Mucosa of descending colon (tissue), 3 donors: ENCODE measurements around the gene ADNP. TPM values are rescaled to one million over a fixed set of nuclear protein-coding genes. Genes with fewer than 3 reads are reported as not detected.

Experiments
- ATAC-seq: fragments of 200-7000 bp; cut with Tn5 transposase; one replicate; pipeline ENCODE4 v1.9.1; 2020; ENCODE audit warnings: mild to moderate bottlenecking, moderate library complexity
- DNase-seq, 3 donors: peaks; one replicate each; pipeline ENCODE4 v3.0.0-alpha.2; 2020
- H3K36me3 ChIP-seq: fragments of 200-600 bp; one replicate; pipeline ENCODE4 v1.8.0; 2021; ENCODE audit warnings: low read depth, mild to moderate bottlenecking
- H3K4me1 ChIP-seq: fragments of 200-600 bp; one replicate; pipeline ENCODE4 v1.8.0; 2021; ENCODE audit warnings: low read depth, mild to moderate bottlenecking
- H3K4me3 ChIP-seq: fragments of 200-600 bp; one replicate; pipeline ENCODE4 v1.8.0; 2021; ENCODE audit warnings: mild to moderate bottlenecking
- H3K9me3 ChIP-seq: fragments of 200-600 bp; one replicate; pipeline ENCODE4 v1.8.0; 2021; ENCODE audit warnings: mild to moderate bottlenecking
- intact Hi-C, 2 donors: fragments of 100-400 bp; cut with DNase I in 1 of 2; cut with micrococcal nuclease in 1 of 2; formaldehyde crosslinking; loops; one replicate each; pipeline versions ENCODE4 v1.11.0 to v1.11.1; 2022; cut with DNase I, micrococcal nuclease
- total RNA-seq, 3 donors: library from RNA; stranded (reverse); fragmentation: NEBNext Ultra II Directional in 2 of 3; extraction: Animal tissue kit (Norgen Biotek cat#: 25700) in 2 of 3; gene quantifications; one replicate each; pipeline versions ENCODE4 v1.2.1 to v1.2.4, GENCODE V29; 2021 to 2023
- TF ChIP-seq, protein P1 (sequence below): fragments of 200-600 bp; IDR thresholded peaks from one replicate; pipeline ENCODE4 v1.8.0; 2022; ENCODE audit warnings: antibody characterized with exemption, mild to moderate bottlenecking
- donor health status: DM: no; HTN: no; CAD: no; lungs with moderate emphysema.
- donor health status: DM: no; HTN: no; CAD: no.
- donor health status: DM: no; HTN: yes; CAD: no.

ADNP gene
- total RNA-seq, 3 donors from 2014 or later: 51.3 to 68.6 (median 61.4) TPM

DNA sequence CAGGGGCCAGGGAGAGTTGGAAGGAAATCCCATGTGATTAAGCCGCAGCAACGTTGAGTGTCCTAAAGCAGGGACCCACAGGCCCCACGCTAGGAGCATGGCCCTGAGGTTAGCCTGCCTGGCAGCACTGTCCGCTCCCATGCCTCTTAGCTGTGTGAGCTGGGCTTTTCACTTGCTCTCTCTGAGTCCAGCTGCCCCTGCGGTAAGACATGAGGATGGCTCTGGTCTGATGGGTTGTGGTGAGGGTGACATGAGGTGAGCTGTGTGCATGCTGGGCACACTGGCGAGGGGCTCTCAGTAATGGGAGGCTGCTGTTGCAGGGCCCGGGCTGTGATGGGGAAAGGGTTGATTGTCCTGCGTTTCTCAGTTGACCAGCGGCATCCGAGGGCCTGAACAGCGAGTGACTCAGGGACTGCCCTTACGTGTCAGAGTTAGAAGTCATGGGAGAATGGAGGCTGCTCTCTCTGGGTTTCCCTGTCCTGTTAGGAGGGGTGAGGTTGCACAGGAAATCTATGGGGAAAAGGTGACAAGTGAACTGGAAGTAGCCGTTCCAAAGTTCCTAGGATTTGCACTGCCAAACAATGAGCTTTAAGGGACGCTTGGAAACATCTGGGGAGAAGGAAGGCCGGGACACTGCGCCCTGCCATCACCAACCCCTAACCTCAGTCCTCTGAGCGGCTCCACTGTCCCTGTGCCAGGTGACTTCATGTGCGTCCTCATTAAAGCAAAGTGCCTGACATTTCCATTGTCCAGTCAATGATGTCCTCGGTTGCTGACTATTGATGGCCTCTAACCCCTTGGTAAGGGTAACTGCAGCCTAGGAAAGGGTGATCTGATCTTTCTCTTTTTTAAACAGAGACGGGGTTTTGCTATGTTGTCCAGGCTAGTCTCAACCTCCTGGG, 51.3 kb downstream of the ADNP start:
- ATAC-seq (no peak), DNase-seq (no peak)
- Histone ChIP-seq H3K4me3 (no peak overlapping the region), H3K9me3 (no peaks in the 10 kb centered on the region), H3K36me3 (no peaks in the 10 kb centered on the region), H3K4me1 (no peaks in the 10 kb centered on the region)
- TF ChIP-seq, protein P1, sequence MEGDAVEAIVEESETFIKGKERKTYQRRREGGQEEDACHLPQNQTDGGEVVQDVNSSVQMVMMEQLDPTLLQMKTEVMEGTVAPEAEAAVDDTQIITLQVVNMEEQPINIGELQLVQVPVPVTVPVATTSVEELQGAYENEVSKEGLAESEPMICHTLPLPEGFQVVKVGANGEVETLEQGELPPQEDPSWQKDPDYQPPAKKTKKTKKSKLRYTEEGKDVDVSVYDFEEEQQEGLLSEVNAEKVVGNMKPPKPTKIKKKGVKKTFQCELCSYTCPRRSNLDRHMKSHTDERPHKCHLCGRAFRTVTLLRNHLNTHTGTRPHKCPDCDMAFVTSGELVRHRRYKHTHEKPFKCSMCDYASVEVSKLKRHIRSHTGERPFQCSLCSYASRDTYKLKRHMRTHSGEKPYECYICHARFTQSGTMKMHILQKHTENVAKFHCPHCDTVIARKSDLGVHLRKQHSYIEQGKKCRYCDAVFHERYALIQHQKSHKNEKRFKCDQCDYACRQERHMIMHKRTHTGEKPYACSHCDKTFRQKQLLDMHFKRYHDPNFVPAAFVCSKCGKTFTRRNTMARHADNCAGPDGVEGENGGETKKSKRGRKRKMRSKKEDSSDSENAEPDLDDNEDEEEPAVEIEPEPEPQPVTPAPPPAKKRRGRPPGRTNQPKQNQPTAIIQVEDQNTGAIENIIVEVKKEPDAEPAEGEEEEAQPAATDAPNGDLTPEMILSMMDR: no peak
- intact Hi-C loops: no loop called here

DNA sequence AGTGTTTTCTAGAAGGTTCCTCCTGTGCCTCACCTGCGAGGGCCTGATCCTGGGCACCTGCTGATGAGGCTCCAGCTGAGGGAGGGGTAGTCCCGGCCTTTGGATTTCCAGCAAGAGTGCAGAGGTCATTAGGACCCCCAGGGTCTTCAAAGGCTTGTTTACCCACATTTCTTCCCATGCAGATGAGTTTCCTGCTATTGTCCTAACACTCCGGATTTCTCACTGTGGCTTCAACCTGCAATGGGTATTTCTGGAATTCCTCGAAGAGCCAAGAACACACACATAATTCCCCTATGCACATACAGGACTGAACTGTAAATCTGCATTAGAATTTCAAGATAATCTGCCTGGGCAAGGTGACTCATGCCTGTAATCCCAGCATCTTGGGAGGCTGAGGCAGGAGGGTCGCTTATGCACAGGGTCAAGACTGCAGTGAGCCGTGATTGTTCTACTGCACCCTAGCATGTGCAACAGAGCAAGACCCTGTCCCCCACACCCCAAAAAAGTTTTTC, 53.9 kb downstream of the ADNP start:
- Histone ChIP-seq H3K4me3 (no peak overlapping the region), H3K9me3 (no peaks in the 10 kb centered on the region), H3K36me3 (no peaks in the 10 kb centered on the region), H3K4me1 (no peaks in the 10 kb centered on the region)
- TF ChIP-seq, protein P1: no peak
- no peak for ATAC-seq
- DNase-seq: no peak
- intact Hi-C loops: no loop called here

DNA sequence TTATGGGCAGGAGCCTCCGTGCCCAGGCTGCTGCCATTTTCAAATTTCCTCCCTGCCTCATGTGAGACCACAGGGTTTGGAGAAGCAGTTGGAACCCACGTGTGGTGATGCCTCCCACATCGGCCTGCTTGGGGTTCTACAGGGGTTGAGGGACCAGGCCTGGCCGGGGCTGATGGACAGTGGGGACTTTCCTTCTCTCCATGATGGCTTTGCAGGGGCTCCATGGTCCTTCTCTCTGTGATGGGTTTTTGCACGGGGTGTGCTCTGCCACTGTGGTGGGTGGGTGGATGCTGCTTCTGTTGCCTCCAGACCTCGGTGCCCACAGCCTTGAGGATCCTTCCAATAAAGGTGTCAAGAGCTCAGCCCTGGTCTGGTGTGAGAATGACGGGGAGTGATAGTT, 54.4 kb downstream of the ADNP start:
- ATAC-seq (no peak), DNase-seq (no peak)
- Histone ChIP-seq H3K4me1 (no peaks in the 10 kb centered on the region), H3K36me3 (no peaks in the 10 kb centered on the region), H3K4me3 (no peak overlapping the region), H3K9me3 (no peaks in the 10 kb centered on the region)
- intact Hi-C loops: no loop called here
- TF ChIP-seq, protein P1: no peak

DNA sequence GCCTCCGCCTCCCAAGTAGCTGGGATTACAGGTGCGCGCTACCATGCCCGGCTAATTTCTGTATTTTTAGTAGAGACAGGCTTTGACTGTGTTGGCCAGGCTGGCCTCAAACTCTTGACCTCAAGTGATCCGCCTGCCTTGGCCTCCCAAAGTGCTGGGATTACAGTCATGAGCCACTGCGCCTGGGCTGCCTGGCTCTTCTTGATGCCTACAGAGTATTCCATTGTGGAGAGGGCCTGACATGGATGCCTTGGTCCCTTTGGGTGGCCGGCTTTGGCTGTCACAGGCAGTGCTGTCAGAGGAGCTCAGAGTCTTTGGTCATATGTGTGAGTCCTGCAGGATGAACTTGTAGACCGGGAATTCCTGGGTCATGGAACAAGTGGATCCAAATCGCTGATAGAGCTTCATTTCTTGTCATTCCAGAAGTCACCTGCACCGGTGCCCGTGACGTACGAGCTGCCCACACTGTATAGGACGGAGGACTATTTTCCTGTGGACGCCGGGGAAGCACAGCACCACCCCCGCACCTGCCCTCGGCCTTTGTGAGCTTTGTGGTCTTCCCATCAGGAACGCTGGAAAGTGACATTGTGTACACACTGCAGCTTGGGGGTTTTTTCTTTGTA, 55.1 kb downstream of the ADNP start:
- DNase-seq: no peak
- intact Hi-C loops: no loop called here
- Histone ChIP-seq H3K9me3 (no peaks in the 10 kb centered on the region), H3K4me3 (no peak overlapping the region), H3K4me1 (no peaks in the 10 kb centered on the region), H3K36me3 (no peaks in the 10 kb centered on the region)
- TF ChIP-seq, protein P1: no peak
- ATAC-seq: no peak

DNA sequence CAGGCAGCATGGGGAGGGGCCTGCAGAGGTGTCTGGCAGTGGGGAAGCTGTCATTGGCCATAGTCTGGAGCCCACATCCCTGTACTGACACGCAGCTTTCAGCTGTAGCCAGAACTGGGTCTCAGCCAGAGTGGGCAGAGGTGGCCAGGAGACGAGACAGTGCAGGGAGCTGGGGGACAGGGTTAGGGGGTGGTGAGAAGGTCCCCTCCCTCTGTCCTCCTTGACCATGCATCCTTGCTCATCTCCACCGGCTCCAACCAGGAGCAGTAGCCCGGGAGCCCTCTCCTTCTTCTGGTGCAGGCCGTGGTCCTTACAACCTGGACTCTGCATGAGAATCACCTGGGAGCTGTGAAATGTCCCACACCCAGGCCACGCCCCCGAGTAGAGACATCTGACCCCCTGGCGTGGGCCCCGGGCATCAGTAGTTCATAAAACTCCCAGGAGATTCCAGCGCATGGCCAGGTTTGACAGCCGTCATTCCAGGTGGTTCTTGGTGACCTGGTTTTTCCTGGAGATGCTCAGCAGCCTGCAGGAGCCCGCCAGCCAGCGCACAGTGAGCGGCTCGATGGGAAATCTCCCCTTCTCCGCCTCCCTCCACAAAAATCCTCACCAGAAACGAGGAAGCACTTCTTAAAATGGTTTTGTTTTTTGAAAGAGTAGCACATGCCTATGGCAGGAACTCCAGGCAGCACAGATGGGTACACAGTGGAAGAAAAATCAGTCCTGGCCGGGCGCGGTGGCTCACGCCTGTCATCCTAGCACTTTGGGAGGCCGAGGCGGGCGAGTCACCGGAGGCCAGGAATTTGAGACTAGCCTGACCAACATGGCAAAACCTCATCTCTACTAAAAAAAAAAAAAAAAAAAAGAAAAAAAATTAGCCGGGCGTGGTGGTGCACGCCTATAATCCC, 56.2 kb downstream of the ADNP start:
- TF ChIP-seq, protein P1: no peak

More for the DNA sequence above, 56.2 kb downstream of the ADNP start:
- Histone ChIP-seq H3K9me3 (no peaks in the 10 kb centered on the region), H3K4me3 (no peak overlapping the region), H3K36me3 (no peaks in the 10 kb centered on the region), H3K4me1 (no peaks in the 10 kb centered on the region)
- DNase-seq (no peak), ATAC-seq (no peak)
- intact Hi-C loops: no loop called here
